ENCODE measurements around the gene FBXW8.

Gene FBXW8

DNA sequence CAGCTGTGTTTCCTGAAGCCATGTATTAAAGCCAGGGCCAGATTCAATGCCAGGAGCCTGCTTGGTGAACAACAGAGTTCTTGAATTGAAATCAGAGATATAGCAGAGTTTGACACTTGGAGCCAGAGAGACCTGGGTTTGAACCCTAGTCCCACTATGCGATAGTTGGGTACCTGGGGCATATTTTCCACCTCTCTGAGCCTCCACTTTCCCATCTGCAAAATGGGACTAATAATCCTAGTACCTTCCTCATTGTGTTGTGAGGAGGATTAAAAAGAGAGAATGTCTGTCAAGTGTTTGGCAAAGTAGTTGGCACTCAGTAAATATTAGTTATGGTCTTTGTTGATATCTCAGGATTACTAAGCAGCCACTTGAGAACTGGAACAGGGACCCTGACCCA, 23.5 kb upstream of the FBXW8 start:
- no peak for DNase-seq

DNA sequence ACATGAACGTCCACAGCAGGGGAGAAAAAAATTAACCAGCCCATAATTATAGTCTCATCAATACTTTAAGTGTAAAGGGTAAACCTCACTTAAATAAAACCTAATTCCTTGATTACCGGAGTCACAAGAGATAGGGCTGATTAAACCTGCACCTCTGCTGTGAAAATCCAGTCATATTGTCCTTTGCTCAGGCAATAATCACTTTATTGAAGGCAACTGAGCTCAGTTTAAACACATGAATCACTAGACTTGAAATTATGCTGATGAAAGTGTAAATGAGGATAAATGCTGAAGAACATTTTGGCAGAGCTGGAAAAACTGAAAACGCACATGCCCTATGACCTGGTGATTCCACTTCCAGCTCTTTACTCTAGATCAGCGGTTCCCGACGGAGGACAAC, 22.9 kb upstream of the FBXW8 start:
- no peak for DNase-seq

DNA sequence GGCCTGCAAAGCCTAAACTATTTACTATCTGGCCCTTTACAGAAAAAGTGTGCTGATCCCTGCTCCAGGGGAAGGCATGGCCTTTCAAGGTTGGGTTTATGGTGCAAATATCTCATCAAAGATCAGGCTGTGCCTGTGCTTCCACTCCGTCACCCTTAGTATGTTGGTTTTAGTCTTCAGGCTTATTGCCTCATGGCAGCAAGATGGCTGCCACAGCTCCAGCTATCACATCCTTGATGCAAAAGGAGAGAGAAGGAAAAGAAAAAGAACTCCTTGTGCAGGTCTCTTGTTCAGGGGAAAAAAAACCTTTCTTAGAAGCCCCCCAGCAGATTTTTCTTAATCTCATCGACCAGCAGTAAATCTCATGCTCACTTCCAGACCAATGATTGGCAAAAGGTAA, 20.4 kb upstream of the FBXW8 start:
- no peak for DNase-seq

DNA sequence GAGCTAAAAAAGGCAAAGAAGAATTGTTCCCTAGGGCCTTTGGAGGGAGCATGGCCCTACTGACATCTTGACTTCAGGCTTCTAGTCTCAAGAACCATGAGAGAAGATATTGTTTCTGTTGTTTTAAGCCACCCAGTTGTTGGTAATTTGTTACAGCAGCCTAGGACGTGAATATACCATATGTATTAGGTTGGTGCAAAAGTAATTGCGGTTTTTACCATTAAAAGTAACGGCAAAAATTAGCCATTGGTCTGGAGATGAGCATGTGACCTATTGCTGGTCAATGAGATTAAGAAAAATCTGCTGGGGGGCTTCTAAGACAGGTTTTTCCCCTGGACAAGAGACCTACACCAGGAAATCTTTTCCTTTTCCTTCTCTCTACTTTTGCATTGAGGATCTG, 19.7 kb upstream of the FBXW8 start:
- no peak for DNase-seq

DNA sequence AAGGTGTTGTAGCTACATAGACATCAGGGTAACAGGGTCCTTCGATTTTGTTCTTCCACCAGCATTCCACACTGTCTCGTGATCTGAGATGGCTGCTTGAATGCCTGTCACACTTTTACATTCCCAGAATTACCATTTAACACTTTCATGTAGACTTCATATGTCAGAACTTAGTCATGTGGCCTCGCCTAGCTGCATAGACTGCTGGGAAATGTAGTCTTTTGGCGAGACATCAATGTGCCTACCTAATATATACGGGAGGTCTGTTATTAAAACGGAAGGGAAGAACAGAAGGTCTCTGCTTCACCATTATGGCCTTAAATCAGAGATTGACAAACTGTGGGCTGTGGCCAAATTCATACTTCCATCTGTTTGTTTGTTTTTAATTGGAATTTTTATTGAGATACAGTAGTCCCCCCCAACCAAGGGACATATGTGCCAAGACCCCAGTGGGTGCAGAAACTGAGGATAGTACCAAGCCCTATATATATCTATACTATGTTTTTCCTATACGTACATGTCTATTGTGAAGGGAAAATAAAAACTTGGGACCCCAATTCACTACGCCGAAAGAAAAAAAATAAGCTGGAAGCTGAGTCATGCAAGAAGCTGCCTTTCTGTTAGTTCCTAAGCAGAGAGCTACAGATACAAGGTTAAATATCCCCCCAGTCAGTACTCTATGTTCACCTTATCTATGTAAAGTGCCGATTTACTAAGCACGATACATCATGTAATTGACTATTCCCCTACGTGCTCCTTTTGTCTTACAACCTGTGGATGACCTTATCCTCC, 18.2 kb upstream of the FBXW8 start:
- DNase-seq = no peak

DNA sequence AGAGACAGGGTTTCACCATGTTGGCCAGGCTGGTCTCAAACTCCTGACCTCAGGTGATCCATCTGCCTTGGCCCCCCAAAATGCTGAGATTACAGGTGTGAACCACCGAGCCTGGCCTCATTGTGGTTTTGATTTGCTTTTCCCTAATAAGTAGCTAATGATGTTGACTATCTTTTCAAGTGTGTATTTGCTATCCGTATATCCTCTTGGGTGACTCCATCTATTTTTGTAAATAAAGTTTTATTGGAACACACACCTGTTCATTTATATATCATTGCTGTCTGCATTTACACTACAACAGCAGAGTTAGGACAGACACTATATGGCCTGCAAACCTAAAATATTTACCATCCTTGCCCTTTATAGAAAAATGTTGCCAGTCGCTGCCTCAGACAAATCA, 15.8 kb upstream of the FBXW8 start:
- DNase-seq = no peak

DNA sequence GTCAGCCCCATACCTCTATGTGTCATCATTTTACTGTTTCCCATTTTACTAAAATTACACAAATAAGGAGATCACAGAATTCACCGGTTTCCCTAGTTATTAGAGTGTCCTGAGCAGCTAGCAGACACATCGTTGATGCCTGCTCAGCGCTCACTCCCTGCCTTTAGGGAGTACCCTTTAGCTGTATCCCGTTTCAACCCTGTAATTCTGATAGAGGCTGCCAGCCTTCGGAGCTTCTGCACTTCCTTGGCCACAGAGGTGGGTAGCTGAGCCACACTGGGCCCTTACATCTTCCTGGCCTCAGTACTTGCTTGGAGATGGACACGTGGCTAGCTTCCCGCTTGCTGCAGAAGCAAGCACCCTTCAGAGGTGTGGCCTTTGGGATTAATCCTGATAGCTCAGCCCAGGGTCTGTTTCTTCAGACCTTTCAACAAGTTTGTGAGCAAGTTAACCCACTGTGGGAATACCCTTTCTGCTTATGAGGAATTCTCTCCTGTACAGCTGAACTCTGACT, 14.3 kb upstream of the FBXW8 start:
- DNase-seq = no peak

DNA sequence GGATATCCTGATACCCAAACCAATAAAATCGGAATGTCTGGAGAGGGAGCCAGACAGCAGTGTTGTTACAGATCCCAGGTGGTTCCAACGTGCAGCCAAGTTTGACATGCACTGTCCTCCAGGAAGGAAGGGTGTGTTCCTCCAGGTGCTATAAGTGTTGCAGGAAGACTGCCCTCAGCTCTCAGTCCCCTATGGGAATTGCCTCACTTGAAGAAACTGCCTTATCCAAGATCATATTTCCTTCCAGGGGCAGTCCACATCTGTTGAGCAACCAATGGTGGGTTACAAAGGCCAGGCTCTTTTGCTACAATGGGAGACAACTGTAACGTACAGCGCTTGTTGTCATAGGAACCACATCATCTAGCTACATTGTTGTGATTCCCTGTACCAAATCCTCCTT, 13.3 kb upstream of the FBXW8 start:
- DNase-seq = no peak

DNA sequence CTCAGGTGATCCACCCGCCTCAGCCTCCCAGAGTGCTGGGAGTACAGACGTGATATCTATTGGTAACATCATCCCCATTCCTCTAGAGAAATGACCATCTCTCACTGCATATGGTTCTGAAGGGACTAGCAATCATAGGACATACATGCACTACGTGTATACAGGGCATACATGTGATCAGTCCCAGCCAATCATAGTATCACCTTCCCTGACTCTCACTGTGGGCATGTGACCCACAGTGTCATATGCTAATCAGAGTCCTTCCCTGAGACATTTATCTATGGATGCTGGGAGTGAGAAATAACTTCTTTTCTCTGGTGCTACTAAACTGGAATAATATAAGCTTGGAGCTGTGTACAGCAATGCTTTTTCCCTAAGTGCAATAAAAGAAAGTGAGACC, 12.1 kb upstream of the FBXW8 start:
- DNase-seq = no peak

DNA sequence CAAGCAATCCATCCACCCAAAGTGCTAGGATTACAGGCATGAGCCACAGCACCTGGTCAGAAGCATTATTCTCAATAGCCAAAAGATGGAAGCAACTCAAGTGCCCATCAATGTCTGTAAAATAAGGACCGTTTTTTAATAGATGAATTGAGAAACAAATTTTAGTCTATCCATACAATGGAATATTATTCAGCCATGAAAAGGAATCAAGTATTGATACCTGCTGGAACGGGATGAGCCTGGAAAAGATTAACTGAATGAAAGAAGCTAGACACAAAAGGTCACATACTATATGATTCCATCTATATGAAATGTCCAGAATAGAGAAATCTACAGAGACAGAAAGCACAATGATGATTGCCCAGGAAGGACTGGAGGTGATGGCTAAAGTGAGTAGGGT, 9.1 kb upstream of the FBXW8 start:
- no peak for DNase-seq

DNA sequence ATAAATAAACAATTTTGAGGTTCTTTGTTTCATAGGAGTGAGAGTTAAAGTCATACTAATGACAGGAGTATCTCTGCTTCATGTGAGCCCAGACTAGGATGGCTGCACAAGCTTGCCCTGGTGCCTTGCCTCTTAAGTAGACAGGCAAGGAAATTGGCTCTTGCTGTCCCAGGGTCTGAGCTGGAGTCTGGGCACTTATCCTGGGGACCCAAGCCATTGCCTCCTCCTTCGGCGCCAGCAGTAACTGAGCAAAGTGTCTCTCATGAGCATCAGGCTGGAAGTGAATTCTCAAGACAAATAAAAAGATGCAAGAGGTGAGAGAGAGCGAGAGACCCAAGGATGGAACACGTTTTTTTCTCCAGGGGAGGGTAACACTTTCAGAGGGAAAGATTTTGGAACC, 6.9 kb upstream of the FBXW8 start:
- no peak for DNase-seq

DNA sequence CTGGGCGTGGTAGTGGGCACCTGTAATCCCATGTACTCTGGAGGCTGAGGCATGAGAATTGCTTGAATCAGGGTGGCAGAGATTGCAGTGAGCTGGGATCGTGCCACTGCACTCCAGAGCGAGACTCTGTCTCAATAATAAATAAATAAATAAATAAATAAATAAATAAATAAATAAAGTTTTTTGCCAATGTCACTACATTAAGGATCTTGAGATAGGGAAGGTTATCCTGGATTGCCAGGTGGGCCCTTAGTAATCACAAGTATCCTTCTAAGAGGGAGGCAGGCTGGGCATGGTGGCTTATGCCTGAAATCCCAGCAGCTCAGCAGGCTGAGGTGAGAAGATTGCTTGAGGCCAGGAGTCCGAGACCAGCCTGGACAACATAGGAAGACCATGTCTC, 4.5 kb upstream of the FBXW8 start:
- no peak for DNase-seq

DNA sequence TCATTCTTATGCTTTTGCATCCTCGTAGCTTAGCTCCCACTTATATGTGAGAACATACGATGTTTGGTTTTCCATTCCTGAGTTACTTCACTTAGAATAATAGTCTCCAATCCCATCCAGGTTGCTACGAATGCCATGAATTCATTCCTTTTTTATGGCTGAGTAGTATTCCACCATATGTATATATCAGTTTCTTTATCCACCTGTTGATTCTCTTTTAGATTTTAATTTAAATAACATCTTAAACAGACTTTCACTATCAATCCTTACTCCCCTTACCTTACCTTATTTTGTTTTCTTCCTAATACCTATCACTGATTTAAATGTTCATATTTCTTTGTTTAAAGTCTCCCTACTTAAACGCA, 488 bp upstream of the FBXW8 start:
- no peak for DNase-seq

DNA sequence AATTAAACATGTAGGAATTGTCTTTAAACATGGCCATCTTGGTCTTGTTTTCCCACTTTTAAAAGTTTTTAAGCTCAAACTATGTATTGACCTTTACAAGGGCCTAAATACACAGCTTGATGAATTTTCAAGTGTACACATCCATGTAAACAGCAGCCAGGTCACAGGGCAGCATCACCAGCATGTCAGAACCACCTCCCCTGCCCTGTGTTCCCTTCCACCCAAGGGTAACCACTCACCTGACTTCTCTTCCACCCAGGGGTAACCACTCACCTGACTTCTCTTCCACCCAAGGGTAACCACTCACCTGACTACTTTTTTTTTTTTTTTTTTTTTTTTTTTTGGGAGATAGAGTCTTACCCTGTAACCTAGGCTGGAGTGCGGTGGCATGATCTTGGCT, 4.6 kb downstream of the FBXW8 start:
- no peak for DNase-seq

DNA sequence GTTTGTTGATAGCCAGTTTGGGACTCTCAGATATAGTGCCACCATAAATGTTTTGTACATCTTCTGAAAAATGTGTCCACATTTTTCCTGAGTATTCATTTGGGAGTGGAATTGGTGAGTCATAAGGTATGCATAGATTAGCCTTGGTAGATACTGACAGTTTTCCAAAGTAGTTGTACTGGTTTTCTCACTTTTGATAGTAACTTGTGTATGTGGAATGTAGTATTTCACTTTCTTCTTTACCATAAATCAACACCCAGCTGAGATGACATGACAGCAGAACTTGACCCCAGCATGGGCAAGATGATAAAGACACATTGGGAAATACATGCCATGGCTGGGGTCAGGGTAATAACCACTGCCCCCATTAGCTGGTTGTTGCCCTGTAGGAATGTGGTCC, 5.4 kb downstream of the FBXW8 start:
- no peak for DNase-seq

DNA sequence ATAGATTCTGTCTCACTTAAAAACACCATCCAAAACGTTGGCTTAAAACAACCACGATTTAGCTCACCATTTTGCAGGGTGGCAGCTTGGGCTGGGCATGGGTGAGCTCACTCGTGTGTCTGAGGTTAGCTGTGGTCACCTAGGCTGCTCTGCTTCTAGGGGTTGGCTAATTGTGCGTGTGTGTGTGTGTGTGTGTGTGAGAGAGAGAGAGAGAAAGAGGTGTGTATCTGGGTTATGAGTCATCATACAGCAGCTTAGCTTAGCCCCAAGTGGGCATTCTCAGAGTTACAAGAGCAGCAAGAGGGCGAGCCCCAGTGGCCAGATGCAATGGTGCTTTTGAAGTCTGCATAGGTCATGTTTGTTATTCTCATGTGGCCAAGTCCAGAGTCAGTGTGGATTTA, 6.0 kb downstream of the FBXW8 start:
- peak; percentile 64 for DNase-seq

DNA sequence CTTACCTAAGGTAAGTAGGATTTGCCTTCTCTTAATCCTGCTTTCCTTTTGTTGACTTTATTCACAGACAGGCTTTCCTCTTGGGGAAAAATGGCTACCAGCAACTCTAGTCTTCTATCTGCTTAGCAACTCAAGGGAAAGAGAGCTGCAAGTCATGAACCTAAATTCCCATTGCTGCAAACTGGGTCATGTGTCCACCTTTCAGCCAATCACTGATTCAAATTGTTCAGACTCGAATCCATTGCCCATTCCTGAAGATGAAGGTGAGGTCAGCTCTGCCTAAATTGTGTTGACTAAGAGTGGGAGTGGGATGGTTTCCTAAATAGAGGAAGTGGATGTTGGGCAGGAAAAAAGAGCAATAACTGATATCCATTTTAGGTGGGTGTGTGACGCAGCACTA, 7.7 kb downstream of the FBXW8 start:
- no peak for DNase-seq

DNA sequence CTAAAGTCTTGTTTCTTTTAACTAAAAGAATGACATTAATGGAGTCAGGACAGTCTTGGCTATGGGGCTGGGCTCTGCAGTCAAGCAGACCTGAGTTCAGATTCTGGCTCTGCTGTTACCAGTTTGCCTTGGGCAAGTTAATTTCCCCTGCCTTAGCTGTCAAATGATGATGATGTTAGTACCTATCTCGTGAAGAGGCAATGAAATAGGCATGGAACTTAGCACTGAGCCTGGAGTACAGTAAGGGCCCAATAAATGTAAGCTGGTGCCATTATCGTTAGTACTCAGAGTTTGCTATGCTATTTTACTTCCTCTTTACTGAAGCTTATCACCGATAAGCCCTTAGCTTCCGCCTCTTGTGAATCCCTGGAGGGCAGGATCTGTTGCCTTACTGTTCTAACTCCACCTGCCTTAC, 8.5 kb downstream of the FBXW8 start:
- no peak for DNase-seq

DNA sequence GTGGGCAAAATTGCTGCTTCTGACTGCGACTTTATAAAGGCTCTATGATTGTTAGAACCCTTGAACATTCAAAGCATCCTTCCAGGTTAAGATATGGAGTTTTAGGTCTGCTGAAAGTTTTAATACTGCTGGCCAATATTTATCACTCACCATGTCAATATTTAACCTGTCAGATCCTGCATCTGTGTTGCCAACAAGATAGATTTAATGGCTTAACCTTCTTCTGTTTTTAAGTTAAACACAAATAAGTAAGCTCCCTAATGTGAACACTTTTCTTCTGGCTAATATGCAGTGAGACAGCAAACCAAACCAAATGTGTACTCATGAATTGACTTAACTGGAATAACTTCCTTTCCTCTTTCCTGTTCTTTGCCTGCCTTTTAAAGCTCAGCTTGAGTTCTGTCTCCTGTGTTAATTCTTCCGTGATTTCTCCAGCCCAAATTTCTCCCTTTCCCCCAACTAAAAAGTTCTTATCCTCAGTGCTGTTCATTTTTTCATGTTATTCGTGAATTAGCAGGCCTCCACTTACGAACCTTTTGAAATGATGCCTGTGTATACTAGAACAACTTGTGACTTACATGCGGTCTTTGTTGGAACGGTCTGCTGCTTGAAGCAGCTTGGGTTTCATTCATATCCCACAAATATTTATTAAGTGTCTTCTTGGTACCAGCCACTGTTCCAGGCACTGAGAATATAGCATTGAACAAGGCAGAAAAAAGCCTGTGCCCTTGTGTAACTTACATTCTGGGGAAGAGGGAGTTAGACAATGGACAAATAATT, 9.1 kb downstream of the FBXW8 start:
- DNase-seq = no peak

DNA sequence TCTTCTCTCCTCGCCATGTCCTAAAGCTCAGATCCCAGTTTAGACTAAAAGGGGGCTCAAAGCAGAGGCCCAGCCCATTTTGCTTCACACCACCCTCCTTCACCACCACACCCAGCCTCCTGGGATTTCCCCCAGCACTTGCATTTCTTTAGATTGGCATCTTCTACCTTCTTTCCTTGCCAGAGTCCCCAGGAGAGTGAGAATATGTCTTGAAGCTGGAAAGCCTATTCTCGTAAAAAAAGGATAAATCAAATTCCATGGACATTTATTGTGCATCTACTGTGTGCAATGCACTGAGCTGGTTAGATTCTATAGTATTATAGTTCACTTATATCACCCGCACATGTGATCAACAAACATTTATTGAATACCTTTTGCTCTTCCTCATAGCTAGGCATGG, 10.2 kb downstream of the FBXW8 start:
- DNase-seq = no peak

DNA sequence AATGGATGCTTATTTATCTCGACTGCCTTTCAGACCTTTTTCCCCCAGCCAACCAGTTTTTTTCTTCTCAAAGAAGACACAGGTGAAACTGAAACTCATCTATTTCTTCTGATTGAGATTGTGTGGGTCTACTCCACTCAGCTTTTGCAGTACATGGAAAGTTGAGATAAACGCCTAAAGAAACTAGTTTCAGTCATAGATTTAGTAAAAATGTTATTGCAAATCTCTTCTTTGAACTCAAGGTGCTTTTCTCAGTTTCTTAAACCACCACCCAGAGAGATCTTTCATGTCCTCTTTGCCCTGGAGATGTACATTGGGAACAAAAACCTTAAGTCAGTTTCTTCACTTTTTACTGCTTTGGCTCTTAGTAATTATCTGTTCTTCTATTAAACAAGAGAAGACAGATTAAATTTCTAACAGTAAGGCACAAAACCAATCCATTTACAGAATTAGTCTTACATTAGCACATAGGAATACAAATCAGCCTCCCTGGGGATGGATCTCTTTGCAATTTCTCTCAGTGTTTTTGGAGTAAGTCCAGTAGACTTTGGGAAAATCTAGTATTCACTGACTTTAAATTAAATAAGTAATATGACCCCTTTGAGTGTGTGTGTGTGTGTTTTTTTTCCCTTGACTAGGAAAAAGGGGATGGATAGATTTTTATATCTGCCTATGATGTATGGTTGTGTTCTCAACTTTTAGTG, 11.6 kb downstream of the FBXW8 start:
- DNase-seq = no peak

DNA sequence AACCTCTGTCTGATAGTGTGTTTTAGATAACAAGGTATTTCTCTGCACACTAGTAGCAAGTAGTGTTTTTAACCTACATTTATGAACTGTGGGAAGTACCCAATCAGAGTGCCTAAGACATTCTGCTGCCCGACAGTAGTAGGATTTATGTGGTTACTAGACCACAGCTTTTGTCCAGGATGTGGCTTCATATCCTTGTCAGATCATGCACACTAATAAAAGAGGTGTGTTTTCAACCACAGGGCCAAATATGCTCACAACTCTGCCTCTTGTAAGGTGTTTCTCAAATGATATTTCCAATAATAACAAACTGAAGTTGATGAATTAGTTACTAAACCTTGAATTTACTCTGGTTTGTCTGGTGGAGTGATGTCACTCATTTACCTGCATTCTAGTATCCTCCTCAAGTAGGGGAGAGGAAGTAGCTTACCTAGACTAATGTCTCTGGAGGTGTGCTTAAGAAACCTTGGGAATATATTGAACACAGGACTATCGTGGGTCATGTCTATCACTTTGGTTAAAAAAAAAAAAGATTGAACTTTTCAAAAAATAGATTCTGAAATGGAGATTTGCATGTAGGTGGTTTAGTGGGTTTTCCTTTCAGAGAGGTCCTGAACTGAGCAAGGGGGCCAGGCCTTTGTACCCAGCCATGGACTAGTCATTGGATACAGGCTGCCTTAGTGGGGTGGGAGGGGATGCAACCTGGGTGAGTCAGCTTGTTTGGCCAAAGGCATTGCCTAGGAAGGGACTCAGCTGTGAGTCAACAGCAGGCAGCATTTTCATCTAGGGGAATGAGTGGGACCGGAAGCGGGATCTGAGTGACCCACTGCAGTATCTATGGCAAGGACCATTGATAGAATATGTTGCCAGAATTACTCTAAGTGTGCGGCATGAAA, 14.1 kb downstream of the FBXW8 start:
- DNase-seq = peak; percentile 48

Data from activated naive CD4-positive, alpha-beta T cell treated with Interleukin-2 at 50 U/mL for 16 hours (primary cell).